Natural killer cell (primary cell): ENCODE measurements around the gene LRRN3. TPM values are rescaled to one million over a fixed set of nuclear protein-coding genes. Genes with fewer than 3 reads are reported as not detected.

Experiments
- ATAC-seq, 3 donors: fragments of 150-1000 bp in 2 of 3; fragments of 200-7000 bp in 1 of 3; cut with Tn5 transposase; 1 replicate in 1 of 3; 2 replicates in 2 of 3; pipeline ENCODE4 v1.10.0; 2021; ENCODE audit warnings: mild to moderate bottlenecking in 2 of 3, moderate library complexity in 2 of 3
- DNase-seq, 2 donors: peaks; one replicate each; pipeline versions ENCODE4 v3.0.0 to v3.0.0-alpha.2; 2013 to 2021; ENCODE audit warnings: mixed read lengths in 1 of 2
- H3K27ac ChIP-seq: one replicate; pipeline ENCODE4 v1.5.1; 2013; ENCODE audit warnings: mild to moderate bottlenecking, low read length
- H3K27me3 ChIP-seq: one replicate; pipeline ENCODE4 v1.6.1; 2013; ENCODE audit warnings: low read length; ENCODE audit not compliant: control insufficient read depth, insufficient read depth
- H3K36me3 ChIP-seq: one replicate; pipeline ENCODE4 v1.6.1; 2013; ENCODE audit warnings: low read length; ENCODE audit not compliant: control insufficient read depth, insufficient read depth
- H3K4me1 ChIP-seq: one replicate; pipeline ENCODE4 v1.6.1; 2013; ENCODE audit warnings: low read length; ENCODE audit not compliant: control insufficient read depth, insufficient read depth
- H3K4me3 ChIP-seq: one replicate; pipeline ENCODE4 v1.5.1; 2013; ENCODE audit warnings: low read length
- H3K9me3 ChIP-seq: one replicate; pipeline ENCODE4 v1.6.1; 2013; ENCODE audit warnings: low read length; ENCODE audit not compliant: control insufficient read depth, insufficient read depth
- H3K27ac Mint-ChIP-seq, 2 donors: one replicate each; pipeline ENCODE4 v1.8.0; 2022; ENCODE audit warnings: mild to moderate bottlenecking in 2 of 2, mixed read lengths in 2 of 2, moderate library complexity in 1 of 2
- H3K27me3 Mint-ChIP-seq, 2 donors: one replicate each; pipeline ENCODE4 v1.8.0; 2022; ENCODE audit warnings: low read depth in 2 of 2, mixed read lengths in 2 of 2
- H3K36me3 Mint-ChIP-seq: one replicate; pipeline ENCODE4 v1.8.0; 2022; ENCODE audit warnings: mixed read lengths
- H3K4me1 Mint-ChIP-seq, 2 donors: one replicate each; pipeline ENCODE4 v1.8.0; 2022; ENCODE audit warnings: mixed read lengths in 2 of 2
- H3K4me3 Mint-ChIP-seq: one replicate; pipeline ENCODE4 v1.8.0; 2022; ENCODE audit warnings: mild to moderate bottlenecking, moderate library complexity, mixed read lengths
- H3K9me3 Mint-ChIP-seq, 2 donors: one replicate each; pipeline ENCODE4 v1.8.0; 2022; ENCODE audit warnings: mixed read lengths in 2 of 2
- WGBS: methylation state at CpG from one replicate; pipeline ENCODE4 v1.1.7; 2013; ENCODE audit warnings: missing lambda C conversion rate; ENCODE audit not compliant: insufficient coverage; 5-methylcytosine and 5-hydroxymethylcytosine counted together
- intact Hi-C: fragments of 100-400 bp; cut with micrococcal nuclease; formaldehyde crosslinking; loops from one replicate; pipeline ENCODE4 v1.14.2; 2022
- total RNA-seq, 4 donors: library from RNA; stranded (reverse); fragments of 120-200 nt in 1 of 4; gene quantifications; one replicate each; pipeline versions ENCODE4 v1.2.3 to v1.2.4, GENCODE V29; 2013 to 2022
- TF ChIP-seq, protein P1 (sequence below): fragments of 200-600 bp; IDR thresholded peaks from one replicate; pipeline ENCODE4 v1.8.0; 2022; ENCODE audit warnings: antibody characterized with exemption

LRRN3 gene
- total RNA-seq, 3 donors from 2014 or later (not counting 1 experiment from before 2014, with no cell fraction given) = 0.27 to 0.90 TPM; not detected in 1

DNA sequence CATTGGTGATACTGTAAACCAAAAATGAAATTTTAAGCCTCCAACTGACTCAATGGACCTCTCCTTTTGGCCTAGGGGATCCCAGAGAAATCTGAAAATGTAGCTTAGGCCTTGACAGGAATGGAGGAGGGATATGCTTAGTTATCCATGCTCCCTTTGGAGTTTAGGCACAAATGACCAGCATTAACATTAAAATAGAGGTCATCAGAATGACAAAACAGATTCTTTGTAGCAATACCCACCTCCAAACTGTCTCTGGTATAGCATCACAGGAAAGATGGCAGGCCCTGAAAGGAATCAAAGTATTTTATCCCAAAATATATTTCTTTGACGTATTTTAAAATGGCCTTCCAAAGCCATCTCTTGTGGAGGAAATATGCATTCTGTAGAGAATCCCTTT is 39.1 kb upstream of the LRRN3 start:
- DNase-seq = no peak
- intact Hi-C loops = no loop called here
- no peaks in the 10 kb centered on the region for H3K36me3 ChIP-seq
- H3K9me3 ChIP-seq = no peaks in the 10 kb centered on the region
- WGBS = no CpG with 5 or more reads among the region's 1 CpG
- no peaks in the 10 kb centered on the region for H3K4me1 ChIP-seq
- no peak for ATAC-seq
- H3K27ac Mint-ChIP-seq = no peak overlapping the region
- H3K9me3 Mint-ChIP-seq = peaks cover 2% of the 10 kb centered on the region in 2 donors
- no peaks in the 10 kb centered on the region for H3K4me1 Mint-ChIP-seq
- no peaks in the 10 kb centered on the region for H3K27me3 Mint-ChIP-seq
- no peak overlapping the region for H3K27ac ChIP-seq
- no peaks in the 10 kb centered on the region for H3K27me3 ChIP-seq
- no peak overlapping the region for H3K4me3 Mint-ChIP-seq
- TF ChIP-seq, protein P1, sequence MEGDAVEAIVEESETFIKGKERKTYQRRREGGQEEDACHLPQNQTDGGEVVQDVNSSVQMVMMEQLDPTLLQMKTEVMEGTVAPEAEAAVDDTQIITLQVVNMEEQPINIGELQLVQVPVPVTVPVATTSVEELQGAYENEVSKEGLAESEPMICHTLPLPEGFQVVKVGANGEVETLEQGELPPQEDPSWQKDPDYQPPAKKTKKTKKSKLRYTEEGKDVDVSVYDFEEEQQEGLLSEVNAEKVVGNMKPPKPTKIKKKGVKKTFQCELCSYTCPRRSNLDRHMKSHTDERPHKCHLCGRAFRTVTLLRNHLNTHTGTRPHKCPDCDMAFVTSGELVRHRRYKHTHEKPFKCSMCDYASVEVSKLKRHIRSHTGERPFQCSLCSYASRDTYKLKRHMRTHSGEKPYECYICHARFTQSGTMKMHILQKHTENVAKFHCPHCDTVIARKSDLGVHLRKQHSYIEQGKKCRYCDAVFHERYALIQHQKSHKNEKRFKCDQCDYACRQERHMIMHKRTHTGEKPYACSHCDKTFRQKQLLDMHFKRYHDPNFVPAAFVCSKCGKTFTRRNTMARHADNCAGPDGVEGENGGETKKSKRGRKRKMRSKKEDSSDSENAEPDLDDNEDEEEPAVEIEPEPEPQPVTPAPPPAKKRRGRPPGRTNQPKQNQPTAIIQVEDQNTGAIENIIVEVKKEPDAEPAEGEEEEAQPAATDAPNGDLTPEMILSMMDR = no peak
- no peaks in the 10 kb centered on the region for H3K36me3 Mint-ChIP-seq
- H3K4me3 ChIP-seq = no peak overlapping the region

- Mint-ChIP-seq H3K4me1 (no peaks in the 10 kb centered on the region), H3K4me3 (no peak overlapping the region)
- TF ChIP-seq, protein P1 = no peak
Measured at GRCh38 chr7:111053035-111053434, 37.9 kb upstream of the LRRN3 start.

GRCh38 chr7:111056371-111056770 is 34.6 kb upstream of the LRRN3 start:
- Histone ChIP-seq H3K27ac (no peak overlapping the region), H3K36me3 (no peaks in the 10 kb centered on the region), H3K4me1 (no peaks in the 10 kb centered on the region), H3K4me3 (no peak overlapping the region), H3K9me3 (no peaks in the 10 kb centered on the region), H3K27me3 (no peaks in the 10 kb centered on the region)
- no peaks in the 10 kb centered on the region for H3K36me3 Mint-ChIP-seq
- 67% methylated on average over 1 of the region's 2 CpGs for WGBS
- peaks cover 0 to 4% of the 10 kb centered on the region in 2 donors for H3K4me1 Mint-ChIP-seq
- TF ChIP-seq, protein P1 = no peak
- ATAC-seq (no peak), DNase-seq (no peak)
- no peaks in the 10 kb centered on the region for H3K27me3 Mint-ChIP-seq
- H3K27ac Mint-ChIP-seq = no peak overlapping the region
- H3K9me3 Mint-ChIP-seq = peaks cover 3 to 4% of the 10 kb centered on the region in 2 donors
- intact Hi-C loops = no loop called here
- no peak overlapping the region for H3K4me3 Mint-ChIP-seq

More at GRCh38 chr7:111053035-111053434, 37.9 kb upstream of the LRRN3 start:
- Histone ChIP-seq H3K36me3 (no peaks in the 10 kb centered on the region), H3K27me3 (no peaks in the 10 kb centered on the region), H3K27ac (no peak overlapping the region), H3K4me1 (no peaks in the 10 kb centered on the region), H3K4me3 (no peak overlapping the region), H3K9me3 (no peaks in the 10 kb centered on the region)
- ATAC-seq (no peak), DNase-seq (no peak)
- Mint-ChIP-seq H3K9me3 (peaks cover 2 to 4% of the 10 kb centered on the region in 2 donors), H3K27me3 (no peaks in the 10 kb centered on the region), H3K27ac (no peak overlapping the region), H3K36me3 (no peaks in the 10 kb centered on the region)
- WGBS = 93% methylated on average over 2 of the region's 2 CpGs
- intact Hi-C loops = no loop called here

- no peak overlapping the region for H3K4me3 Mint-ChIP-seq
- Histone ChIP-seq H3K4me1 (no peaks in the 10 kb centered on the region), H3K36me3 (no peaks in the 10 kb centered on the region), H3K27me3 (no peaks in the 10 kb centered on the region), H3K4me3 (no peak overlapping the region), H3K9me3 (no peaks in the 10 kb centered on the region), H3K27ac (no peak overlapping the region)
- no peaks in the 10 kb centered on the region for H3K36me3 Mint-ChIP-seq
- H3K27me3 Mint-ChIP-seq = no peaks in the 10 kb centered on the region
- ATAC-seq = no peak
- peaks cover 0 to 4% of the 10 kb centered on the region in 2 donors for H3K4me1 Mint-ChIP-seq
- H3K27ac Mint-ChIP-seq = no peak overlapping the region
- intact Hi-C loops = no loop called here
- peaks cover 4 to 9% of the 10 kb centered on the region in 2 donors for H3K9me3 Mint-ChIP-seq
- DNase-seq = no peak
- WGBS = 93% methylated on average over 3 of the region's 4 CpGs
- TF ChIP-seq, protein P1 = no peak
Measured at GRCh38 chr7:111057066-111057465, 33.9 kb upstream of the LRRN3 start.
